CD4-positive, CD25-positive, alpha-beta regulatory T cell (primary cell): Measurements from ENCODE around the gene IL2RA. TPM values are rescaled to one million over a fixed set of nuclear protein-coding genes. Genes with fewer than 3 reads are reported as not detected.
"Not testable (repeated sequence)": the region's sequence is repeated elsewhere in the genome, so short reads cannot be mapped to it uniquely, and the experiment has no call there.

Experiments
- ATAC-seq, 2 donors: fragments of 150-1000 bp; cut with Tn5 transposase; one replicate each; pipeline ENCODE4 v1.10.0; 2021; ENCODE audit warnings: low read depth in 2 of 2, moderate number of reproducible peaks in 2 of 2, moderate library complexity in 1 of 2
- DNase-seq, 3 donors: peaks; one replicate each; pipeline versions ENCODE4 v3.0.0 to v3.0.0-alpha.2; 2012 to 2022; ENCODE audit warnings: mixed read lengths in 1 of 3
- H3K27ac ChIP-seq: one replicate; pipeline ENCODE4 v1.7.0; 2013; ENCODE audit warnings: mild to moderate bottlenecking, low read length; ENCODE audit not compliant: insufficient read depth, poor library complexity, severe bottlenecking
- H3K27me3 ChIP-seq: one replicate; pipeline ENCODE4 v1.7.0; 2013; ENCODE audit warnings: low read length; ENCODE audit not compliant: control insufficient read depth, insufficient read depth
- H3K36me3 ChIP-seq: one replicate; pipeline ENCODE4 v1.7.0; 2013; ENCODE audit warnings: mild to moderate bottlenecking, low read length, moderate library complexity; ENCODE audit not compliant: control insufficient read depth, insufficient read depth
- H3K4me1 ChIP-seq: 2 replicates; pipeline ENCODE4 v1.7.0; 2013; ENCODE audit warnings: mild to moderate bottlenecking, low read length; ENCODE audit not compliant: insufficient read depth, control insufficient read depth, poor library complexity, severe bottlenecking
- H3K4me3 ChIP-seq: one replicate; pipeline ENCODE4 v1.7.0; 2013; ENCODE audit warnings: low read depth, mild to moderate bottlenecking, low read length, moderate library complexity
- H3K9me3 ChIP-seq, 2 experiments: 1 replicate in 1 of 2; 2 replicates in 1 of 2; pipeline ENCODE4 v1.7.0; 2013; ENCODE audit warnings: low read length in 2 of 2, mild to moderate bottlenecking in 1 of 2, moderate library complexity in 1 of 2; ENCODE audit not compliant: control insufficient read depth in 2 of 2
- H3K27ac Mint-ChIP-seq, 3 donors: one replicate each; pipeline ENCODE4 v1.8.0; 2020 to 2022; ENCODE audit warnings: mild to moderate bottlenecking in 3 of 3, mixed read lengths in 3 of 3, moderate library complexity in 2 of 3
- H3K27me3 Mint-ChIP-seq: one replicate; pipeline ENCODE4 v1.8.0; 2022; ENCODE audit warnings: mild to moderate bottlenecking, mixed read lengths
- H3K36me3 Mint-ChIP-seq: one replicate; pipeline ENCODE4 v1.8.0; 2020; ENCODE audit warnings: mixed read lengths
- H3K4me1 Mint-ChIP-seq, 4 donors: one replicate each; pipeline ENCODE4 v1.8.0; 2020 to 2022; ENCODE audit warnings: mixed read lengths in 4 of 4, mild to moderate bottlenecking in 1 of 4
- H3K4me3 Mint-ChIP-seq, 4 donors: one replicate each; pipeline ENCODE4 v1.8.0; 2020 to 2022; ENCODE audit warnings: mild to moderate bottlenecking in 4 of 4, mixed read lengths in 4 of 4, moderate library complexity in 3 of 4
- H3K9me3 Mint-ChIP-seq, 7 donors: one replicate each; pipeline ENCODE4 v1.8.0; 2020 to 2022; ENCODE audit warnings: mixed read lengths in 7 of 7, mild to moderate bottlenecking in 3 of 7, moderate library complexity in 2 of 7
- polyA plus RNA-seq, 4 donors: library from polyadenylated mRNA; unstranded; fragments of 300-500 nt; fragmentation: Illumina TruSeq; gene quantifications; one replicate each; pipeline ENCODE4 v1.2.3, GENCODE V29; 2021
- total RNA-seq: library from RNA; stranded (reverse); gene quantifications from one replicate; pipeline ENCODE4 v1.2.3, GENCODE V29; 2022

Gene IL2RA
- total and polyA plus RNA-seq, 5 donors from 2014 or later: 159 to 261 (median 195) TPM

GRCh38 chr10:6008497-6009142 lies 53.5 kb downstream of the IL2RA start:
- Histone ChIP-seq H3K9me3 (no peaks in the 10 kb centered on the region), H3K4me3 (no peak overlapping the region), H3K4me1 (no peaks in the 10 kb centered on the region), H3K27me3 (no peaks in the 10 kb centered on the region), H3K27ac (no peak overlapping the region), H3K36me3 (peaks cover 27% of the 10 kb centered on the region)
- H3K4me1 Mint-ChIP-seq: peaks cover 8 to 27% (median 13%) of the 10 kb centered on the region in 4 donors
- H3K27me3 Mint-ChIP-seq: no peaks in the 10 kb centered on the region
- peaks cover 20% of the 10 kb centered on the region for H3K36me3 Mint-ChIP-seq
- peak overlapping the region in 1 of 4 donors; percentile 38 for H3K4me3 Mint-ChIP-seq
- ATAC-seq: no peak
- H3K27ac Mint-ChIP-seq: peak overlapping the region; percentile 38 to 57 (median 49)
- peaks cover 0 to 1% (median 0%) of the 10 kb centered on the region in 7 donors for H3K9me3 Mint-ChIP-seq
- DNase-seq: peak in 1 of 3 donors; percentile 25

- Histone ChIP-seq H3K27me3 (no peaks in the 10 kb centered on the region), H3K27ac (no peak overlapping the region), H3K4me3 (no peak overlapping the region), H3K9me3 (no peaks in the 10 kb centered on the region), H3K4me1 (no peaks in the 10 kb centered on the region), H3K36me3 (peaks cover 11% of the 10 kb centered on the region)
- peaks cover 0 to 1% (median 0%) of the 10 kb centered on the region in 7 donors for H3K9me3 Mint-ChIP-seq
- H3K27ac Mint-ChIP-seq: peak overlapping the region in 1 of 3 donors; percentile 65
- DNase-seq (no peak), ATAC-seq (no peak)
- H3K4me3 Mint-ChIP-seq: no peak overlapping the region
- H3K4me1 Mint-ChIP-seq: peaks cover 16 to 41% (median 19%) of the 10 kb centered on the region in 4 donors
- H3K36me3 Mint-ChIP-seq: peaks cover 8% of the 10 kb centered on the region
- H3K27me3 Mint-ChIP-seq: no peaks in the 10 kb centered on the region
Measured at GRCh38 chr10:6006991-6007390, 55.2 kb downstream of the IL2RA start.

- ATAC-seq (no peak), DNase-seq (no peak)
- Mint-ChIP-seq H3K27ac (peak overlapping the region in 1 of 3 donors; percentile 65), H3K36me3 (peaks cover 5% of the 10 kb centered on the region), H3K4me1 (peaks cover 15 to 45% (median 21%) of the 10 kb centered on the region in 4 donors), H3K9me3 (peaks cover 0 to 1% (median 0%) of the 10 kb centered on the region in 7 donors), H3K4me3 (no peak overlapping the region), H3K27me3 (no peaks in the 10 kb centered on the region)
- no peak overlapping the region for H3K4me3 ChIP-seq
- H3K36me3 ChIP-seq: peaks cover 7% of the 10 kb centered on the region
- no peaks in the 10 kb centered on the region for H3K9me3 ChIP-seq
- H3K27ac ChIP-seq: no peak overlapping the region
- H3K27me3 ChIP-seq: no peaks in the 10 kb centered on the region
- peaks cover 3% of the 10 kb centered on the region for H3K4me1 ChIP-seq
Measured at GRCh38 chr10:6006546-6006945, 55.6 kb downstream of the IL2RA start.

- Histone ChIP-seq H3K36me3 (peaks cover under 1% of the 10 kb centered on the region), H3K4me3 (no peak overlapping the region), H3K27me3 (no peaks in the 10 kb centered on the region), H3K27ac (no peak overlapping the region), H3K4me1 (peaks cover 8% of the 10 kb centered on the region), H3K9me3 (no peaks in the 10 kb centered on the region)
- Mint-ChIP-seq H3K4me3 (no peak overlapping the region), H3K27me3 (no peaks in the 10 kb centered on the region), H3K4me1 (peaks cover 14 to 44% (median 23%) of the 10 kb centered on the region in 4 donors), H3K27ac (no peak overlapping the region), H3K9me3 (peaks cover 0 to 1% (median 0%) of the 10 kb centered on the region in 7 donors), H3K36me3 (peaks cover 1% of the 10 kb centered on the region)
- ATAC-seq: no peak
- DNase-seq: no peak
Measured at GRCh38 chr10:6005856-6006395, 56.2 kb downstream of the IL2RA start.

- H3K4me1 ChIP-seq, H3K9me3 Mint-ChIP-seq, H3K27ac Mint-ChIP-seq, H3K36me3 ChIP-seq, H3K27me3 Mint-ChIP-seq, DNase-seq, H3K4me3 ChIP-seq, ATAC-seq, H3K9me3 ChIP-seq, H3K27me3 ChIP-seq, H3K36me3 Mint-ChIP-seq, H3K27ac ChIP-seq: not testable (repeated sequence)
- Mint-ChIP-seq H3K4me1 (peaks cover 18 to 47% (median 26%) of the 10 kb centered on the region in 4 donors), H3K4me3 (peak overlapping the region in 1 of 4 donors; percentile 69)
Measured at GRCh38 chr10:6005161-6005804, 56.9 kb downstream of the IL2RA start.

- ATAC-seq: peak; percentile 45 to 54
- peak overlapping the region in 1 of 3 donors; percentile 72 for H3K27ac Mint-ChIP-seq
Measured at GRCh38 chr10:6002809-6003510, 59.2 kb downstream of the IL2RA start.

GRCh38 chr10:5999440-6000165 lies 62.6 kb downstream of the IL2RA start:
- peaks cover 8% of the 10 kb centered on the region for H3K4me1 ChIP-seq
- H3K4me3 ChIP-seq: no peak overlapping the region
- ATAC-seq: no peak
- H3K27ac ChIP-seq: no peak overlapping the region
- Mint-ChIP-seq H3K4me3 (no peak overlapping the region), H3K4me1 (peaks cover 17 to 31% (median 23%) of the 10 kb centered on the region in 4 donors), H3K9me3 (no peaks in the 10 kb centered on the region), H3K27me3 (peaks cover 10% of the 10 kb centered on the region), H3K36me3 (no peaks in the 10 kb centered on the region), H3K27ac (peak overlapping the region in 1 of 3 donors; percentile 45)
- H3K9me3 ChIP-seq: no peaks in the 10 kb centered on the region
- DNase-seq: no peak
- H3K27me3 ChIP-seq: no peaks in the 10 kb centered on the region
- no peaks in the 10 kb centered on the region for H3K36me3 ChIP-seq

More at GRCh38 chr10:6002809-6003510, 59.2 kb downstream of the IL2RA start:
- peak overlapping the region; percentile 1 for H3K4me3 ChIP-seq
- no peaks in the 10 kb centered on the region for H3K9me3 ChIP-seq
- H3K36me3 ChIP-seq: no peaks in the 10 kb centered on the region
- Mint-ChIP-seq H3K36me3 (no peaks in the 10 kb centered on the region), H3K4me3 (peak overlapping the region in 1 of 4 donors; percentile 48), H3K27me3 (no peaks in the 10 kb centered on the region), H3K4me1 (peaks cover 20 to 39% (median 26%) of the 10 kb centered on the region in 4 donors), H3K9me3 (peaks cover 0 to 1% (median 0%) of the 10 kb centered on the region in 7 donors)
- H3K4me1 ChIP-seq: peaks cover 8% of the 10 kb centered on the region
- H3K27ac ChIP-seq: no peak overlapping the region
- H3K27me3 ChIP-seq: no peaks in the 10 kb centered on the region
- peak in 1 of 3 donors; percentile 82 for DNase-seq
